GM19468 (cell line): ENCODE measurements around the gene HDAC5.
A peak's percentile ranks its signal among the peaks of the same experiment; 100 is the strongest.
"Not testable (repeated sequence)": the region's sequence is repeated elsewhere in the genome, so short reads cannot be mapped to it uniquely, and the experiment has no call there.

Experiments used
- ATAC-seq: cut with Tn5 transposase; IDR thresholded peaks from one replicate; pipeline ENCODE4 v1.9.1; 2021; ENCODE audit warnings: mild to moderate bottlenecking, moderate library complexity, moderate number of reproducible peaks; ENCODE audit not compliant: unreplicated experiment; ENCODE audit errors: extremely low read depth

Gene HDAC5

GRCh38 chr17:44123356-44124117 is at the start of gene HDAC5:
TSS of gene HDAC5 (minus strand) at chr17:44123641. CDS start at chr17:44117515, 6,126 bp downstream.
- ATAC-seq: peak; percentile 55

- ATAC-seq: no peak
Observed at GRCh38 chr17:44171931-44172455, 48.6 kb upstream of the HDAC5 start.

DNA sequence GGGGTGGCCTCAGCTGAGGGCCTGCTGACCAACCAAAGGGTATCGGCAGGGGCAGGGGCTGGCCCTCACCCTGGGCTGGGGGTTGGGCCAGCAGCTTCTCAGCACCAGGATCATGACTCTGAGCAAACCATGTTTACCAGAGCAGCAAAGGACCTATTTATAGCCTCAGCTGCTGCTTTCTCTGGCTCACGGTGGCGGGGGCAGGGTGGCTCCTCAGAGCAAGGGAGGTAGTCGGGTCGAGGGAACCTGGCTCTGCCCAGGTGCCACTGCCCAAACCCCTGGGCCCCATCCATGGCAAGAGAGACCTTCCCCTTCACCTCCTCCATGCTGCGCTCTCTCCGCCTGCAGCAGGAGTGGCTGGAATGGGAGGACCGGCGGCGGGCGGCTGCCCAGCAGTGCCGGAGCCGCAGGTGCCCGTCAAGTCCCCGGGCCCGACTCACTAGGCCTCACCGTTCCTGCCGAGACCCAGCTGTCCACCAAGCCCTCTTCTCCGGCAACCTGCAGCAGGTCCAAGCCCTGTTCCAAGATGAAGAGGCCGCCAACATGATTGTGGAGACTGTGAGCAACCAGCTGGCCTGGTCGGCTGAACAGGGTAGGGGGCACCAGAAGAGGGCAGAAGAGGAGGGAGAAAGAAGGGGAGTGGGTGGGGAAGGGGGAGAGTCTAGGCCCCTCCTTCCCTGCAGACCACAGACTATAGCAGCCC is 47.2 kb upstream of the HDAC5 start, which contains the start of gene ASB16:
TSS of gene ASB16 (plus strand) at position 206 of the 703 bp plus-strand sequence. CDS start at position 292, 86 bp downstream.
- no peak for ATAC-seq

DNA sequence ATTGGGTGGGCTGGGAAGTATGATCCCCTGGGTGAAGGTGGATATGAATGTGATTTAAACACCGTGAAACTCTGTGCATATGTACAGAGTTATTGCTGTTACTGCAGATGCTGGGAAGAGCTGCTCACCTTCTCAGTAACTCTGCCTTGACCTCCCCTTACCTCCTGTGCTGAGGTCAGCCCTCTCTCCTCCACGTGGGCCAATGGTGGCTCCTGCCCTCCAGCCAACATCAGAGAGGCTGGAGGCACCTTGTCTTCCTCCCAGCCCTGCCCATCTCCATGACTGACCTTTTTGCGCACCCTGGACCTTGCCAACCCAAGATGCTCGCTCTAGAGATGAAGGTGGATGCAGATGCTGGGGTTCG is 46.7 kb upstream of the HDAC5 start:
- ATAC-seq: no peak

DNA sequence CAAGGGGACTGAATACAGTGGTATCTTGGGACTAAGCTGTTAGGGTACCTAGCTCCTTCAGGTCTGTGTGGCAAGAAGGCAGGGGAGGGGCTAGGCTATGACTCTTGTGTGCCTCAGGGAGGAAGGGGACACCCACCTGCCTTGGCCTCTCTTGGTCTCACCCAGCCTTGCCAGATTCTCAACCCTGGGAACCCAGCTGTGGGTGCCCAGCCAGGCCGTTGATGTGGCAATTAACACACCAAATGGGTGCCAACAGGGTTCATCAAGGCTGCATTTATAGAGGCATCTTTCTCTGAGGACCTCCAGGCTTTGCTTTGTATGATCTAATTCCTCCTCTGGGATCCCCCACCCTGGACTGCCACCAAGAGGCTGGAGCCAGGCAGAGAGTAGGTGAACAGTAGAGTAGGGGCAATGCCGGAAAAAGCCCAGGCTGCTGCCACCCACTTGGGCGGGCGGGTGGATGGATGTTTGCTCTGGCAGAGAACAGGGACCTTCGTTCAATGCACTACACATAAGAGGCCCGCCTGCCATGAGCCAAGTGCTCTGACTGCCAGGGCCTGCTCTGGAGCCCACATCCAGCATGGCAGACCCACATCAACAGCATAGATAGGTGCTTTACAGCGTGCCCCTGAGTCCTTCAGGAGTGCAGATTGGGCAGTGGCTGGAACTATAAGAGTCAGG is 43.9 kb upstream of the HDAC5 start:
- ATAC-seq: no peak

- ATAC-seq: no peak
Observed at GRCh38 chr17:44164476-44164875, 41.0 kb upstream of the HDAC5 start.

DNA sequence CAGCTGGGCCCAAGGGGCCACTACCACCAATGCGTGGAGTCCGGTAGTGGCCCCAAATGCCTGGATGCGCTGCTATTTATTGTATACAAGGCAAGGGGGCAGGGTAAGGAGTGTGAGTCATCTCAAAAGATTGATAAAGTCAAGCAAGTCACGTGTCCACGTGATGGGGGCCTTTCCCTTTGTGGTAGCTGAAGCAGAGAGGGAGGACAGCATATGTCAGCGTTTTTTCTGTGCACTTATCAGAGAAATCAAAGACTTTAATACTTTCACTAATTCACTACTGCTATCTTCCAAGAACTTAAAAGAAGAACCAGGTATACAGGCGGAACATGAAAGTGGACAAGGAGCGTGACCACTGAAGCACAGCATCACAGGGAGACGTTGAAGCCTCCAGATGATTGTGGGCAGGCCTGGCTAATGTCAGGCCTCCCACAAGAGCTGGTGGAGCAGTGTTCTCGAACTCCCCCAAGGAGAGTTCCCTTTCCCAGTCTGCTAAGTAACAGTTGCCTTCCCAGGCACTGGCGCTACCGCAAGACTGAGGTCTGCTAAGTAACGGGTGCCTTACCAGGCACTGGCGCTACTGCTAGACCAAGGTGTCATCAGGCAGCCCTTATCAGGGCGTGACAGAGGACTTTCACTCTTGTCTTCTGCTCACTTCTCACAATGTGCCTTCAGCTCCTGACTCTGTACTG is 36.2 kb upstream of the HDAC5 start:
- ATAC-seq: no peak

GRCh38 chr17:44155488-44155887 is 32.0 kb upstream of the HDAC5 start:
- ATAC-seq: no peak

DNA sequence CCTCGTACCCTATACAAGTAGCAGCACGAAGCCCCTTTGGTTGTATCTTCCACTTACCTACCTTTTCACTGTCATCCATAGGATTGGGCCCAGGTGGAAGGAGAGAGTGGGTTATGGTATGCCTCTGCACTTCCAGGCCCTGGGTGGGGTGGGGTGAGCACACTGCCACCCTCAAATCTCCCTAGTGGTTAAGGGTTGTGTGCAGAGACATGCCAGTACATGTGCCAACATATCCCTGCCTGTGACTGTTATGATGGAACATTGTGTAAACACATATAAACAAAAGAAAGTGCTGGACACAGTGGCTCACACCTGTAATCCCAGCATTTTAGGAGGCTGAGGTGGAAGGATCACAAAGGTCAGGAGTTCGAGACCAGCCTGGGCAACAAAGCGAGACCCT is 29.4 kb upstream of the HDAC5 start:
- no peak for ATAC-seq

GRCh38 chr17:44149750-44150329 is 26.4 kb upstream of the HDAC5 start:
- ATAC-seq: no peak

DNA sequence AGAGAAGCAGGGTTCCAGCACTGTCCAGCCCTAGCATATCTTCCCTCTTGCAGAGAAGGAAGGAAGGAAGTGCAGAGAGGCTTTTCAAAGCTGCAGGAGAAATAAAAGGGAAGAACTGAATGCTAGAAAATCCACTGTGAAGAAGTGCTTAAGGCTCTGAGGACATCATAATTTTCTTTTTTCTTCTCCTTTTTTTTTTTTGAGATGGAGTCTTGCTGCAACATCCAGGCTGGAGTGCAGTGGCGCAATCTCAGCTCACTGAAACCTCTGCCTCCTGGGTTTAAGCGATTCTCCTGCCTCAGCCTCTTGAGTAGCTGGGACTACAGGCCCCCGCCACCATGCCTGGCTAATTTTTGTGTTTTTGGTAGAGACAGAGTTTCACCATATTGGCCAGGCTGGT is 25.6 kb upstream of the HDAC5 start:
- ATAC-seq: not testable (repeated sequence)

DNA sequence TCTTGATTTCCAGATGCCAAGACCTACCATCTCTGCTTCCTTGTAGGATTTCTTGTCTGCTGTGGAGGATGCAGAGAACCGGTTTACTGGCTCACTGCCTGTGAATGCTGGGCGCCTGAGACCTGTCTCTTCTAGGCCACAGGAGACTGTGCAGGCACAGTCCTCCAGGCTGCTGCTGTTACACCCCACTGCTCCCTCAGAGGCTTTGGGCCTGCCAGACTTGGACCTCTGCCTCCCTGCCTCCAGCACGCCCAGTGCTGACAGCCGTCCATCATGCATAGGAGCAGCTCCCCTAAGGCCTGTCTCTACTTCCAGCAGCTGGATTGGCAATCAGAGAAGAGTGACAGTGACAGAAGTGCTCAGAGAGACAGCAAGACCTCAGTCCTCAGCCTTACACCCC is 24.4 kb upstream of the HDAC5 start:
- ATAC-seq: no peak

DNA sequence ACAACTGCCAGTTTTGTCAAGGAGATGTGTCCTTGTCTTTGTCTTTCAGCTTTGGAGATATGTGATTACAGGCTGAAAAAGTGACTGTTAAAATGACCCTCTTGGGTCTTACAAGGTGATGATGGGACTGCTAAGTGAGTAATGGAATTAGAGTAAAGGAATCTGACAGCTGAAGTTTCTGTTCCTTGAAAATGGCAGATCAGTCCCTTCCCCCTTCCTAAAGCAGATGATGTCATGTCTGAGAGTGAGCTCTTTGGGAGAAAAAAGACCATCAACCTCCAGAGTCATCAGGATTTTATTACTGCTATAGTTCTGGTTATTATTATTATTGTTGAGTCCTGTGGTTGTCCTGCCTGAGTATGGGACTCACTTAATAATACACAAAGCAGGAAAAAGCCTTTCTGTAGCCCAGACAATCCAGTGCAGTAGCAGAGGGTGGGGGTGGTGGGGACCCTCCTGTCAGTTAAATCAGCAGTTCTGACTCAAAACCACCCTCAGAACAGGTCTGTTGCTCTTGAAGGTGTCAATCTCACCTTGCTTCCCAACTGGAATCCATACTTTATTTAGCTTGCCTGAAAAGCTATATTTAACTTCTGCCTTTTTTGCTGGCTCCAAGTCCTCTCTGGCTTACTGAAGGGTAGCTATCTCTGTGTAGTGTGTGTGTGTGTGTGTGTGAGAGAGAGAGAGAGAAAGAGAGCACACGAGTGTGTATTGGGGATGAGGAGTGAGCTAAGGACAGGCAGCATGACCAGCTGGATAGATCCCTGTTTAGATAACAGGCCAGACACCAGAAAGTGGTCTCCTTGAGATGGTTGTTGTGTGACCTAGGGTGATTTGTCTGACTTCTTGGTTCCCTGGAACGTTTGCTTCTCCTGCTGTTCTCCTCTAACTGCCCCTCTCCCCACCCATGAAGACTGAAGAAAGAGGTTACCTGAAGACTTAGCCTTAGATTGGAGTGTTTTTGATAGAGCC is 23.2 kb upstream of the HDAC5 start:
- ATAC-seq: no peak

GRCh38 chr17:44144966-44145739 is 21.7 kb upstream of the HDAC5 start:
- ATAC-seq: no peak

DNA sequence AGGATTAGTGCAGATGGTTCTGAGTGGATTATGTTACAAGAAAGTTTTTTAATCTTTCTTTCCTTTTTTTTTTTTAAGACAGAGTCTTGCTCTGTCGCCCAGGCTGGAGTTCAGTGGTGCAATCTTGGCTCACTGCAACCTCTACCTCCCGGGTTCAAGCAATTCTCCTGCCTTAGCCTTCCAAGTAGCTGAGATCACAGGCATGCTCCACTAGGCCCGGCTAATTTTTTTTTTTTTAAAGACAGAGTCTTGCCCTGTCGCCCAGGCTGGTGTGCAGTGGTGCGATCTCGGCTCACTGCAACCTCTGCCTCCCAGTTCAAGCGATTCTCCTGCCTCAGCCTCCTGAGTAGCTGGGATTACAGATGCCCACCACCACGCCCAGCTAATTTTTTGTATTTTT is 20.5 kb upstream of the HDAC5 start:
- ATAC-seq: not testable (repeated sequence)

GRCh38 chr17:44137891-44138709 is 14.7 kb upstream of the HDAC5 start:
- ATAC-seq: no peak
